Measurements from ENCODE around the gene JPT2. TPM values are rescaled to one million over a fixed set of nuclear protein-coding genes. Genes with fewer than 3 reads are reported as not detected.
A peak's percentile ranks its signal among the peaks of the same experiment; 100 is the strongest.

Gene JPT2
- total RNA-seq, 1 experiment from 2014 or later: 150 TPM

- TF ChIP-seq, protein P1, sequence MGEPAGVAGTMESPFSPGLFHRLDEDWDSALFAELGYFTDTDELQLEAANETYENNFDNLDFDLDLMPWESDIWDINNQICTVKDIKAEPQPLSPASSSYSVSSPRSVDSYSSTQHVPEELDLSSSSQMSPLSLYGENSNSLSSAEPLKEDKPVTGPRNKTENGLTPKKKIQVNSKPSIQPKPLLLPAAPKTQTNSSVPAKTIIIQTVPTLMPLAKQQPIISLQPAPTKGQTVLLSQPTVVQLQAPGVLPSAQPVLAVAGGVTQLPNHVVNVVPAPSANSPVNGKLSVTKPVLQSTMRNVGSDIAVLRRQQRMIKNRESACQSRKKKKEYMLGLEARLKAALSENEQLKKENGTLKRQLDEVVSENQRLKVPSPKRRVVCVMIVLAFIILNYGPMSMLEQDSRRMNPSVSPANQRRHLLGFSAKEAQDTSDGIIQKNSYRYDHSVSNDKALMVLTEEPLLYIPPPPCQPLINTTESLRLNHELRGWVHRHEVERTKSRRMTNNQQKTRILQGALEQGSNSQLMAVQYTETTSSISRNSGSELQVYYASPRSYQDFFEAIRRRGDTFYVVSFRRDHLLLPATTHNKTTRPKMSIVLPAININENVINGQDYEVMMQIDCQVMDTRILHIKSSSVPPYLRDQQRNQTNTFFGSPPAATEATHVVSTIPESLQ (CRISPR knock-in tag; IDR thresholded peaks at IDR 0.05): no peak
- TF ChIP-seq ZNF425 (CRISPR knock-in tag; conservative IDR thresholded peaks at IDR 0.05) (no peak), ESRRA (CRISPR knock-in tag; IDR thresholded peaks at IDR 0.05; ENCODE audit: borderline replicate concordance) (no peak), SP1 (CRISPR knock-in tag; conservative IDR thresholded peaks at IDR 0.05) (no peak), ERG (CRISPR knock-in tag; IDR thresholded peaks at IDR 0.05) (no peak), ZNF121 (CRISPR knock-in tag; IDR thresholded peaks at IDR 0.05) (no peak)
Measured at GRCh38 chr16:1749152-1750117, 71.4 kb downstream of the JPT2 start (continued).

Small RNA genes within 50 kb of the gene (microRNA-seq; reads per million reads assigned to microRNA genes)
- 14.7 reads per million, percentile 34 among the genes with 10 or more reads in this experiment for gene MIR3177 (ENCODE audit: borderline number of aligned reads)

Other genes starting within 250 kb of the JPT2 start
- not detected in 3 replicates for gene PERCC1, start 247.2 kb upstream of the JPT2 start, total RNA-seq (2021)
- gene CCDC154, start 233.7 kb upstream of the JPT2 start, total RNA-seq (2021): 0.46 to 1.2 TPM (median 1.1 TPM) in 3 replicates
- gene CLCN7, start 203.3 kb upstream of the JPT2 start, total RNA-seq (2021): 80.6 to 94.1 TPM (median 90.0 TPM) in 3 replicates
- gene PTX4, start 189.3 kb upstream of the JPT2 start, total RNA-seq (2021): 0.16 to 0.26 TPM (median 0.18 TPM) in 3 replicates
- 67.8 to 86.7 TPM (median 71.6 TPM) in 3 replicates for gene TELO2, start 184.9 kb upstream of the JPT2 start, total RNA-seq (2021)
- gene TMEM204, start 144.6 kb upstream of the JPT2 start, total RNA-seq (2021): 0.18 to 0.35 TPM (median 0.30 TPM) in 3 replicates
- gene IFT140, start 66.2 kb upstream of the JPT2 start, total RNA-seq (2021): 27.0 to 31.0 TPM (median 28.9 TPM) in 3 replicates
- 24.0 to 27.4 TPM (median 25.9 TPM) in 3 replicates for gene CRAMP1, start 65.9 kb upstream of the JPT2 start, total RNA-seq (2021)
- 59.7 to 72.3 TPM (median 63.2 TPM) in 3 replicates for gene MAPK8IP3, start 27.9 kb downstream of the JPT2 start, total RNA-seq (2021)
- 86.8 to 106 TPM (median 103 TPM) in 3 replicates for gene NME3, start 93.3 kb downstream of the JPT2 start, total RNA-seq (2021)
- 23.2 to 30.8 TPM (median 25.7 TPM) in 3 replicates for gene EME2, start 94.5 kb downstream of the JPT2 start, total RNA-seq (2021)
- gene MRPS34, start 94.9 kb downstream of the JPT2 start, total RNA-seq (2021): 258 to 262 TPM (median 261 TPM) in 3 replicates
- gene SPSB3, start 104.3 kb downstream of the JPT2 start, total RNA-seq (2021): 27.2 to 32.8 TPM (median 28.4 TPM) in 3 replicates
- gene NUBP2, start 104.7 kb downstream of the JPT2 start, total RNA-seq (2021): 76.4 to 89.2 TPM (median 77.6 TPM) in 3 replicates
- not detected in 3 replicates for gene IGFALS, start 115.4 kb downstream of the JPT2 start, total RNA-seq (2021)
- 36.0 to 43.1 TPM (median 38.2 TPM) in 3 replicates for gene HAGH, start 148.5 kb downstream of the JPT2 start, total RNA-seq (2021)
- gene FAHD1, start 148.9 kb downstream of the JPT2 start, total RNA-seq (2021): 14.3 to 19.5 TPM (median 19.4 TPM) in 3 replicates
- gene MEIOB, start 193.9 kb downstream of the JPT2 start, total RNA-seq (2021): 1.4 to 3.9 TPM (median 3.3 TPM) in 3 replicates
- 0.41 to 1.0 TPM (median 0.50 TPM) in 3 replicates for gene HS3ST6, start 240.1 kb downstream of the JPT2 start, total RNA-seq (2021)

All from WTC11 (cell line).